Ishikawa (cell line): Measurements from ENCODE around the gene TTC3.

ENCODE experiments used
- CREB1 ChIP-seq: IDR thresholded peaks from 2 replicates; pipeline ENCODE4 v1.6.1; 2012; ENCODE audit warnings: low read depth
- EP300 ChIP-seq: IDR thresholded peaks from 2 replicates; pipeline ENCODE4 v1.6.1; 2012; ENCODE audit warnings: borderline replicate concordance
- MAX ChIP-seq: IDR thresholded peaks from 2 replicates; pipeline ENCODE4 v1.6.1; 2012
- RAD21 ChIP-seq: IDR thresholded peaks from 2 replicates; pipeline ENCODE4 v1.6.1; 2012; ENCODE audit warnings: low read depth
- REST ChIP-seq: IDR thresholded peaks from 2 replicates; pipeline ENCODE4 v1.6.1; 2012; ENCODE audit warnings: low read depth, mild to moderate bottlenecking
- TCF12 ChIP-seq: IDR thresholded peaks from 2 replicates; pipeline ENCODE4 v1.6.1; 2012; ENCODE audit warnings: low read depth

GRCh38 chr21:37075214-37075770 is 2.2 kb downstream of the TTC3 start:
- TF ChIP-seq RAD21: no peak
- TF ChIP-seq TCF12: no peak
- TF ChIP-seq REST: no peak
- no peak for TF ChIP-seq MAX
- TF ChIP-seq CREB1: no peak
- no peak for TF ChIP-seq EP300
